ENCODE measurements around the gene TTC39B. TPM values are rescaled to one million over a fixed set of nuclear protein-coding genes. Genes with fewer than 3 reads are reported as not detected.

The TTC39B gene
- total and polyA plus RNA-seq, 2 donors (not counting 3 experiments of a cell fraction or from before 2014, with no cell fraction given): 1.0 to 5.4 TPM

- H3K9me1 ChIP-seq (replicated peaks; ENCODE audit: control insufficient read depth, extremely low read depth, insufficient read depth, low read length): no peaks in the 10 kb centered on the region
- BruUV-seq (replicated peaks): no TSS peak
- POLR2A ChIA-PET: no interaction called here
- no peaks in the 10 kb centered on the region for H4K20me1 ChIP-seq (replicated peaks; ENCODE audit: control insufficient read depth, extremely low read depth, insufficient read depth, low read length)
- intact Hi-C loops (cut with micrococcal nuclease) (no loop called here), dilution Hi-C loops (cut with MboI; ENCODE audit: extremely low pct_ligation_motif_present, low sequenced_read_pairs) (no loop called here)
- CTCF ChIA-PET: no interaction called here
- H3K4me3 ChIP-seq (replicated peaks in 1 of 3; ENCODE audit: insufficient read depth in 1 of 3, low read depth in 1 of 3, low read length in 3 of 3): no peak overlapping the region
- no peaks in the 10 kb centered on the region for H3K79me2 ChIP-seq (ENCODE audit: control insufficient read depth, insufficient read depth, low read length)
- DNase-seq (ENCODE audit: low read depth, low spot score) (no peak), FAIRE-seq (peak; percentile 24)
- TF ChIP-seq GATA2 (IDR thresholded peaks at IDR 0.05; ENCODE audit: insufficient read depth, insufficient read length, low read depth, low read length) (no peak), JUN (IDR thresholded peaks at IDR 0.05; ENCODE audit: borderline replicate concordance, insufficient read depth, insufficient read length, low read depth) (no peak), POLR2AphosphoS5 (IDR thresholded peaks at IDR 0.05; ENCODE audit: insufficient read depth, low read depth, low read length) (no peak)
- H2AFZ ChIP-seq (ENCODE audit: low read depth, low read length): no peak overlapping the region
- no peak overlapping the region for H3K4me2 ChIP-seq (ENCODE audit: insufficient read depth, low read length)
- no peaks in the 10 kb centered on the region for H3K36me3 ChIP-seq (ENCODE audit: control insufficient read depth in 2 of 2, extremely low read depth in 1 of 2, insufficient read depth in 2 of 2, low read length in 2 of 2)
- H3K27ac ChIP-seq (ENCODE audit: insufficient read depth, low read depth, low read length): no peak overlapping the region
- no peaks in the 10 kb centered on the region for H3K9me3 ChIP-seq (replicated peaks; ENCODE audit: control insufficient read depth, insufficient read depth, low read length)
- no peak overlapping the region for H3K9ac ChIP-seq (replicated peaks; ENCODE audit: extremely low read depth, insufficient read depth, low read length)
- H3K4me1 ChIP-seq (ENCODE audit: control insufficient read depth, extremely low read depth, insufficient read depth, low read length): no peaks in the 10 kb centered on the region
- no peaks in the 10 kb centered on the region for H3K27me3 ChIP-seq (ENCODE audit: control insufficient read depth in 2 of 2, insufficient read depth in 2 of 2, low read length in 2 of 2)
Observed at GRCh38 chr9:15200111-15200510, 106.9 kb downstream of the TTC39B start.

GRCh38 chr9:15192856-15193255 lies 114.2 kb downstream of the TTC39B start:
- Histone ChIP-seq H3K27ac (ENCODE audit: insufficient read depth, low read depth, low read length) (no peak overlapping the region), H2AFZ (ENCODE audit: low read depth, low read length) (no peak overlapping the region), H3K9me1 (replicated peaks; ENCODE audit: control insufficient read depth, extremely low read depth, insufficient read depth, low read length) (no peaks in the 10 kb centered on the region), H4K20me1 (replicated peaks; ENCODE audit: control insufficient read depth, extremely low read depth, insufficient read depth, low read length) (no peaks in the 10 kb centered on the region), H3K36me3 (ENCODE audit: control insufficient read depth in 2 of 2, extremely low read depth in 1 of 2, insufficient read depth in 2 of 2, low read length in 2 of 2) (no peaks in the 10 kb centered on the region), H3K9ac (replicated peaks; ENCODE audit: extremely low read depth, insufficient read depth, low read length) (no peak overlapping the region), H3K4me3 (replicated peaks in 1 of 3; ENCODE audit: insufficient read depth in 1 of 3, low read depth in 1 of 3, low read length in 3 of 3) (no peak overlapping the region), H3K9me3 (replicated peaks; ENCODE audit: control insufficient read depth, insufficient read depth, low read length) (no peaks in the 10 kb centered on the region), H3K4me2 (ENCODE audit: insufficient read depth, low read length) (no peak overlapping the region), H3K4me1 (ENCODE audit: control insufficient read depth, extremely low read depth, insufficient read depth, low read length) (no peaks in the 10 kb centered on the region), H3K79me2 (ENCODE audit: control insufficient read depth, insufficient read depth, low read length) (no peaks in the 10 kb centered on the region), H3K27me3 (ENCODE audit: control insufficient read depth in 2 of 2, insufficient read depth in 2 of 2, low read length in 2 of 2) (no peaks in the 10 kb centered on the region)
- BruUV-seq (replicated peaks): no TSS peak
- no peak for TF ChIP-seq EZH2 (IDR thresholded peaks at IDR 0.05; ENCODE audit: borderline replicate concordance, low read depth, low read length, severe bottlenecking)
- TF ChIP-seq CTCF (IDR thresholded peaks at IDR 0.05; ENCODE audit: extremely low read depth in 1 of 2, insufficient read depth in 1 of 2, low read depth in 1 of 2, low read length in 2 of 2): no peak
- no peak for TF ChIP-seq POLR2A (IDR thresholded peaks at IDR 0.05; ENCODE audit: low read depth, low read length)
- no peak for TF ChIP-seq GATA2 (IDR thresholded peaks at IDR 0.05; ENCODE audit: insufficient read depth, insufficient read length, low read depth, low read length)
- TF ChIP-seq POLR2AphosphoS5 (IDR thresholded peaks at IDR 0.05; ENCODE audit: insufficient read depth, low read depth, low read length): no peak
- TF ChIP-seq JUN (IDR thresholded peaks at IDR 0.05; ENCODE audit: borderline replicate concordance, insufficient read depth, insufficient read length, low read depth): no peak
- intact Hi-C loops (cut with micrococcal nuclease) (no loop called here), dilution Hi-C loops (cut with MboI; ENCODE audit: extremely low pct_ligation_motif_present, low sequenced_read_pairs) (no loop called here)
- ChIA-PET POLR2A (no interaction called here), CTCF (no interaction called here)
- no peak for DNase-seq (ENCODE audit: low read depth, low spot score)
- FAIRE-seq: no peak

Measured in endothelial cell of umbilical vein (primary cell).